ENCODE results near the gene ZNF236.

GRCh38 chr18:76967721-76968472 is 145.5 kb downstream of the ZNF236 start:
- TF ChIP-seq CTCF (IDR thresholded peaks at IDR 0.05) (no peak), POLR2A (IDR thresholded peaks at IDR 0.05) (no peak)
